VCaP (cell line): ENCODE results near the gene OR1L1.

Source experiments
- H3K27ac ChIP-seq: fragments of 450-650 bp; 2 replicates; pipeline ENCODE4 v1.5.1; 2017
- TF ChIP-seq, protein P1 (sequence below): fragments of 450-650 bp; conservative IDR thresholded peaks from 2 replicates; pipeline ENCODE4 v1.5.1; 2017; ENCODE audit warnings: mild to moderate bottlenecking, moderate library complexity

OR1L1 gene

DNA sequence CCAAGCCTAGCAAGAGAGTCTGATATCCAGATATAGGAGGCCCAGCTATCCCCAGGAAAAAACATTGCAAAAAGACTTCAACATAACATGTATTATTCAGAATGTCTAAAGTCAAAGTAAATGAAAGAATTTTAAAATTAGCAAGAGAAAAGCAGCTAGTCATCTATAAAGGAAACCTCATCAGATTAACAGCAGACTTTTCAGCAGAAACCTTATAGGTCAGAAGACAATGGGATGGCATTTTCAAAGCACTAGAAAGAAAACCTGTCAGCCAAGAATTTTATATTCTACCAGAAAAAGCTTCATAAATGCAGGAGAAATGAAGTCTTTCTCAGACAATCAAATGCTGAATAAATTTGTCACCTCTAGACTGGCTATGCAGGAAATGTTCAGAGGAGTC is 23.3 kb downstream of the OR1L1 start:
- no peak overlapping the region for H3K27ac ChIP-seq
- TF ChIP-seq, protein P1, sequence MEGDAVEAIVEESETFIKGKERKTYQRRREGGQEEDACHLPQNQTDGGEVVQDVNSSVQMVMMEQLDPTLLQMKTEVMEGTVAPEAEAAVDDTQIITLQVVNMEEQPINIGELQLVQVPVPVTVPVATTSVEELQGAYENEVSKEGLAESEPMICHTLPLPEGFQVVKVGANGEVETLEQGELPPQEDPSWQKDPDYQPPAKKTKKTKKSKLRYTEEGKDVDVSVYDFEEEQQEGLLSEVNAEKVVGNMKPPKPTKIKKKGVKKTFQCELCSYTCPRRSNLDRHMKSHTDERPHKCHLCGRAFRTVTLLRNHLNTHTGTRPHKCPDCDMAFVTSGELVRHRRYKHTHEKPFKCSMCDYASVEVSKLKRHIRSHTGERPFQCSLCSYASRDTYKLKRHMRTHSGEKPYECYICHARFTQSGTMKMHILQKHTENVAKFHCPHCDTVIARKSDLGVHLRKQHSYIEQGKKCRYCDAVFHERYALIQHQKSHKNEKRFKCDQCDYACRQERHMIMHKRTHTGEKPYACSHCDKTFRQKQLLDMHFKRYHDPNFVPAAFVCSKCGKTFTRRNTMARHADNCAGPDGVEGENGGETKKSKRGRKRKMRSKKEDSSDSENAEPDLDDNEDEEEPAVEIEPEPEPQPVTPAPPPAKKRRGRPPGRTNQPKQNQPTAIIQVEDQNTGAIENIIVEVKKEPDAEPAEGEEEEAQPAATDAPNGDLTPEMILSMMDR: no peak

- H3K27ac ChIP-seq: no peak overlapping the region
- TF ChIP-seq, protein P1: no peak
Observed at GRCh38 chr9:122695696-122696095, 34.2 kb downstream of the OR1L1 start.
